Suprapubic skin (tissue), 4 donors: Measurements from ENCODE around the gene RGL4. TPM values are rescaled to one million over a fixed set of nuclear protein-coding genes. Genes with fewer than 3 reads are reported as not detected.
"Not testable (repeated sequence)": the region's sequence is repeated elsewhere in the genome, so short reads cannot be mapped to it uniquely, and the experiment has no call there.

ENCODE experiments used
- DNase-seq, 2 donors: peaks; one replicate each; pipeline ENCODE4 v3.0.0-alpha.2; 2019; ENCODE audit warnings: low spot score in 2 of 2
- H3K27ac ChIP-seq: fragments of 200-600 bp; sonication (generic); one replicate; pipeline ENCODE4 v1.5.1; 2019
- H3K27me3 ChIP-seq: fragments of 200-600 bp; sonication (generic); one replicate; pipeline ENCODE4 v1.5.1; 2019
- H3K36me3 ChIP-seq: fragments of 200-600 bp; sonication (generic); one replicate; pipeline ENCODE4 v1.5.1; 2019
- H3K4me1 ChIP-seq: fragments of 200-600 bp; sonication (generic); one replicate; pipeline ENCODE4 v1.5.1; 2019
- H3K4me3 ChIP-seq: fragments of 200-600 bp; sonication (generic); one replicate; pipeline ENCODE4 v1.5.1; 2019; ENCODE audit warnings: mild to moderate bottlenecking
- H3K9me3 ChIP-seq: fragments of 200-600 bp; sonication (generic); one replicate; pipeline ENCODE4 v1.5.1; 2019
- EP300 ChIP-seq: sonication (generic); formaldehyde crosslinking; IDR thresholded peaks from one replicate; pipeline ENCODE4 v1.6.1; 2017; ENCODE audit warnings: antibody characterized with exemption
- POLR2A ChIP-seq, 2 donors: fragments of 450-650 bp; IDR thresholded peaks; one replicate each; pipeline ENCODE4 v1.6.1; 2017; ENCODE audit warnings: antibody characterized with exemption in 2 of 2, mild to moderate bottlenecking in 2 of 2, moderate library complexity in 2 of 2
- POLR2AphosphoS5 ChIP-seq, 3 donors: sonication (generic); formaldehyde crosslinking; IDR thresholded peaks; one replicate each; pipeline ENCODE4 v1.6.1; 2017; ENCODE audit warnings: antibody characterized with exemption in 3 of 3
- WGBS: methylation state at CpG from one replicate; pipeline ENCODE4 v1.1.5; 2018; 5-methylcytosine and 5-hydroxymethylcytosine counted together
- total RNA-seq, 4 donors: library from RNA; depleted of rRNA; stranded (reverse); fragments of >200 nt; gene quantifications; one replicate each; pipeline ENCODE4 v1.1.0, GENCODE V29; 2016
- TF ChIP-seq, protein P1 (sequence below), 2 donors: fragments of 200-600 bp in 1 of 2; fragments of 450-650 bp in 1 of 2; sonication (generic) in 1 of 2; IDR thresholded peaks; one replicate each; pipeline ENCODE4 v1.5.1; 2016 to 2019; ENCODE audit warnings: antibody characterized with exemption in 2 of 2, mild to moderate bottlenecking in 1 of 2, moderate library complexity in 1 of 2

Gene RGL4
- total RNA-seq, 4 donors from 2014 or later: not detected

DNA sequence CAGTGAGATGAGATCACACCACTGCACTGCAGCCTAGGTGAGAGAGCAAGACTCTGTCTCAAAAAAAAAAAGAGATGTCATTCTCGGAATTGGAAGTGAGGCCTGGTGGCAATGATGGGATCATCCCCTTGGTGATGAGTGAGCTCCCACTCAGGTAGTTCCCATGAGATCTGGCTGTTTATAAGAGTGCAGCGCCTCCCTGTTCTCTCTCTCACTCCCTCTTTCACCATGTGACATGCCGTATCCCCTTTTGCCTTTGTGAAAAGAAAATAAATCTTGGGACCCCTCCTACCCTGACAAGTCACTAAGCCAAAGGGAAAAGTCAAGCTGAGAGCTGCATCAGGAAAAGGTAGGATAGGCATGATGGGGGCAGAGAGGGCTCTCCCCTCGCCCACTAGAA lies 31.3 kb downstream of the RGL4 start:
- DNase-seq: no peak
- H3K4me1 ChIP-seq: no peaks in the 10 kb centered on the region
- no peak overlapping the region for H3K4me3 ChIP-seq
- H3K27me3 ChIP-seq: no peaks in the 10 kb centered on the region
- H3K9me3 ChIP-seq: no peaks in the 10 kb centered on the region
- WGBS: 77% methylated on average over 4 of the region's 4 CpGs
- H3K27ac ChIP-seq: no peak overlapping the region
- TF ChIP-seq POLR2AphosphoS5 (IDR thresholded peaks at IDR 0.05) (no peak), EP300 (no peak), POLR2A (IDR thresholded peaks at IDR 0.05) (no peak)
- TF ChIP-seq, protein P1, sequence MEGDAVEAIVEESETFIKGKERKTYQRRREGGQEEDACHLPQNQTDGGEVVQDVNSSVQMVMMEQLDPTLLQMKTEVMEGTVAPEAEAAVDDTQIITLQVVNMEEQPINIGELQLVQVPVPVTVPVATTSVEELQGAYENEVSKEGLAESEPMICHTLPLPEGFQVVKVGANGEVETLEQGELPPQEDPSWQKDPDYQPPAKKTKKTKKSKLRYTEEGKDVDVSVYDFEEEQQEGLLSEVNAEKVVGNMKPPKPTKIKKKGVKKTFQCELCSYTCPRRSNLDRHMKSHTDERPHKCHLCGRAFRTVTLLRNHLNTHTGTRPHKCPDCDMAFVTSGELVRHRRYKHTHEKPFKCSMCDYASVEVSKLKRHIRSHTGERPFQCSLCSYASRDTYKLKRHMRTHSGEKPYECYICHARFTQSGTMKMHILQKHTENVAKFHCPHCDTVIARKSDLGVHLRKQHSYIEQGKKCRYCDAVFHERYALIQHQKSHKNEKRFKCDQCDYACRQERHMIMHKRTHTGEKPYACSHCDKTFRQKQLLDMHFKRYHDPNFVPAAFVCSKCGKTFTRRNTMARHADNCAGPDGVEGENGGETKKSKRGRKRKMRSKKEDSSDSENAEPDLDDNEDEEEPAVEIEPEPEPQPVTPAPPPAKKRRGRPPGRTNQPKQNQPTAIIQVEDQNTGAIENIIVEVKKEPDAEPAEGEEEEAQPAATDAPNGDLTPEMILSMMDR (IDR thresholded peaks at IDR 0.05): no peak
- H3K36me3 ChIP-seq: no peaks in the 10 kb centered on the region

DNA sequence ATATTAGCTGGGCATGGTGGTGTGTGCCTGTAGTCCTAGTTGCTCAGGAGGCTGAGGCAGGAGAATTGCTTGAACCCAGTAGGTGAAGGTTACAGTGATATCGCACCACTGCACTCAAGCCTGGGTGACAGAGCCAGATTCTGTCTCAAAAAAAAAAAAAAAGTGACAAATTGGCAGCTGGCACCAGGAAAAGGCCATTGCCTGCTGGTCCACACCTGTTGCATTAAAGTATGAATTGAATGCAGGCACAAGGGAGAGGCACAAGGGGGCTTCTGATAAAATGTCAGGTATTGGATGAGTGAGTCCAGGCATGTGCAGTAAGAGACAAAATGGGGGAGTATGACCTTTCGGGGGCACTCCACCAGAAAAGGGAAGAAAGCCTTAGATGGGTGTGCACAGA lies 31.9 kb downstream of the RGL4 start:
- Histone ChIP-seq H3K9me3 (no peaks in the 10 kb centered on the region), H3K27ac (no peak overlapping the region), H3K4me1 (no peaks in the 10 kb centered on the region), H3K4me3 (no peak overlapping the region), H3K27me3 (no peaks in the 10 kb centered on the region), H3K36me3 (no peaks in the 10 kb centered on the region)
- WGBS: 87% methylated on average over 2 of the region's 2 CpGs
- TF ChIP-seq POLR2AphosphoS5 (IDR thresholded peaks at IDR 0.05) (no peak), POLR2A (IDR thresholded peaks at IDR 0.05) (no peak), EP300 (no peak)
- TF ChIP-seq, protein P1 (IDR thresholded peaks at IDR 0.05): no peak
- no peak for DNase-seq

DNA sequence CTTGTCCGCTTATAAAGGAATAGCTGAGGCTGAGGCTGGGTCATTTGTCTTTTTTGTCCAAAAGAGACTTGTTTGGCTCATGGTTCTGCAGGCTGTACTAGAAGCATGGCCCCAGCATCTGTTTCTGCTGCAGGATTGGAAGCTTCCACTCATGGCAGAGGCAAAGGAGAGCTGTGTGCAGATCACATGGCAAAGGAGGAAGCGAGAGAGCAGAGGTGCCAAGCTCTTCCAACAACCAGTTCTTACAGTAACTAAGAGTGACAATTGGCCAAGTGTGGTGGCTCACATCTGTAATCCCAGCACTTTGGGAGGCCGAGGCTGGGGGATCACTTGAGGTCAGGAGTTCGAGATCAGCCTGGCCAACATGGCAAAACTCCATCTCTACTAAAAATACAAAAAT lies 37.3 kb downstream of the RGL4 start:
- 81% methylated on average over 4 of the region's 4 CpGs for WGBS
- DNase-seq, H3K36me3 ChIP-seq, H3K4me3 ChIP-seq, H3K27ac ChIP-seq, H3K4me1 ChIP-seq, H3K27me3 ChIP-seq, H3K9me3 ChIP-seq: not testable (repeated sequence)

DNA sequence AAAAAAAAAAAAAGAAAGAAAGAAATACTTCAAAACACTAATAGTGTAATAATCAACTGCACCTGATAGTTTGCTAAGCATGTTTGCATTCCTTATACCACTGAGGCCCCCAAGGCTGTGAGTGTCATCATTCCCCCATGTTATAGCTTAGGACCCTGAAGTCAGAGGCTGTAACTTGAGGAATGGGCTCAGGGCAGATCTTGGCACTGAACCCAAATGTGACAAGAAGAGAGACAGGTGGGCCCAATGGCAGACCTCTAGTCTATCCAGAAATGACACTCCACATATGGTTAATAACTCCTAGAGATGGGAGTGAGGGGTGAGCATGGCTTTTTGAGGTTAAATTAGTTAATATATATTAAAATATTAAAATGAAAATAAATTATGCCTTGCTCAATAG lies 46.9 kb downstream of the RGL4 start:
- TF ChIP-seq EP300 (no peak), POLR2A (IDR thresholded peaks at IDR 0.05) (no peak), POLR2AphosphoS5 (IDR thresholded peaks at IDR 0.05) (no peak)
- TF ChIP-seq, protein P1 (IDR thresholded peaks at IDR 0.05): no peak
- Histone ChIP-seq H3K27ac (no peak overlapping the region), H3K27me3 (no peaks in the 10 kb centered on the region), H3K4me3 (no peak overlapping the region), H3K36me3 (peaks cover 20% of the 10 kb centered on the region), H3K4me1 (no peaks in the 10 kb centered on the region), H3K9me3 (no peaks in the 10 kb centered on the region)
- DNase-seq: no peak

DNA sequence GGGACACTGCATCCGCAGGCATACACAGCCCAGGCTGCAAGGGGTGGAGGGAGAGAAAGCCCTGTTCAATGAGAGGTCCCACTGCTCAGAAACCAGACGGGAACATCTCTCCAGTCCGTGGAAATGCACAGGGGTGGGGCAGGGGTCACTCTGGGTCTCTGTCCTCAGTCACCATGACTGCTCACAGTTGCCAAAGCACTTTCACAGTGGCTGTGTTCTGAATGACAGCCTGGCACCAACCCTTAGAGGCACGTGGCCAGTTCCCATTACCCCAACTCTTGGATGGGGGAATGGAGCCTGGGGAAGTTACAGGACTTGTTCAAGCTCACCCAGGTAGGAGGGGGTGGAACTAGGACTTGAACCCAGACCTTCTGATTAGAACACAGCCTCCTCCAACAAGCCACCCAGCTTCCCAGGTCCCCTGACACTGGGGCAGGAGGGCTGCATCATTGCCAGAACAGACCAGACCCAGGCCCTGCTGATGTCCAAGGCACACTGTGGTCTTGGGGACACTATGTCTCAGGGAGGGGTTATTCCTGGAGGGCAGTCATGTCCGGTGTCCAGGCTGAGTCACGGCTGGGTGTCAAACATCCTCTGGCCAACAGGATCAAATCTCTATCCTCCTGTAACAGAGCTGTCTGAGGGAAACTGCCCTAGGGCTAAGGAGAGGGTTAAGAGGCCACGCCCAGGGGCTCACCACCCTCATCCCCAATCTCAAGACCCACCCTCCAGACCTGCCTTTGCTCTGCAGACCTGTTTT lies 51.9 kb downstream of the RGL4 start:
- peaks cover 45% of the 10 kb centered on the region for H3K36me3 ChIP-seq
- WGBS: 75% methylated on average over 3 of the region's 7 CpGs

More for the DNA sequence above, 51.9 kb downstream of the RGL4 start:
- Histone ChIP-seq H3K4me3 (no peak overlapping the region), H3K27me3 (no peaks in the 10 kb centered on the region), H3K9me3 (no peaks in the 10 kb centered on the region), H3K4me1 (peaks cover 4% of the 10 kb centered on the region), H3K27ac (no peak overlapping the region)
- TF ChIP-seq, protein P1 (IDR thresholded peaks at IDR 0.05): no peak
- TF ChIP-seq POLR2A (IDR thresholded peaks at IDR 0.05) (no peak), EP300 (no peak), POLR2AphosphoS5 (IDR thresholded peaks at IDR 0.05) (no peak)
- DNase-seq: no peak
